ENCODE results near the gene SERBP1.
"Not testable (repeated sequence)": the region's sequence is repeated elsewhere in the genome, so short reads cannot be mapped to it uniquely, and the experiment has no call there.

SERBP1 gene

DNA sequence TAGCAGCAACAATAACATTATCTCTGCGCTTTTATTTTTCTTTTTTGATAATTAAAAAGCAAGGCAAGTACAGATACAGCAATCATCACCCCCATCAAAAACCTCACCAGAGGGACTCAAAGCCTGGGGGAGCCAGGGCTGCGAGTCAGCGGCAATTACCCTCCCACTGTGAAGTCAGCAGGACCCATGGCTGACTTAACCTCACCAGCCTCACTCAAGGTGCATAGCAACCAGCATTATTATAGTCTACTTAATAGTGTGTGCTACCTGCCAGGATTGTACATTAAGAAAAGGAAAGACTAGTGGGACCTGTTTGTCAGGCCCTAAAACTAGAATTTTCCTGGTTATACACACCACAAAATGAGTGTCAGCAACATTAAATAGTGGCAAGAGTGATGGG lies 28.9 kb upstream of the SERBP1 start:
- no peak for DNase-seq (ENCODE audit: low read depth)
- TF ChIP-seq, protein P1, sequence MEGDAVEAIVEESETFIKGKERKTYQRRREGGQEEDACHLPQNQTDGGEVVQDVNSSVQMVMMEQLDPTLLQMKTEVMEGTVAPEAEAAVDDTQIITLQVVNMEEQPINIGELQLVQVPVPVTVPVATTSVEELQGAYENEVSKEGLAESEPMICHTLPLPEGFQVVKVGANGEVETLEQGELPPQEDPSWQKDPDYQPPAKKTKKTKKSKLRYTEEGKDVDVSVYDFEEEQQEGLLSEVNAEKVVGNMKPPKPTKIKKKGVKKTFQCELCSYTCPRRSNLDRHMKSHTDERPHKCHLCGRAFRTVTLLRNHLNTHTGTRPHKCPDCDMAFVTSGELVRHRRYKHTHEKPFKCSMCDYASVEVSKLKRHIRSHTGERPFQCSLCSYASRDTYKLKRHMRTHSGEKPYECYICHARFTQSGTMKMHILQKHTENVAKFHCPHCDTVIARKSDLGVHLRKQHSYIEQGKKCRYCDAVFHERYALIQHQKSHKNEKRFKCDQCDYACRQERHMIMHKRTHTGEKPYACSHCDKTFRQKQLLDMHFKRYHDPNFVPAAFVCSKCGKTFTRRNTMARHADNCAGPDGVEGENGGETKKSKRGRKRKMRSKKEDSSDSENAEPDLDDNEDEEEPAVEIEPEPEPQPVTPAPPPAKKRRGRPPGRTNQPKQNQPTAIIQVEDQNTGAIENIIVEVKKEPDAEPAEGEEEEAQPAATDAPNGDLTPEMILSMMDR (IDR thresholded peaks at IDR 0.05; ENCODE audit: low read length, missing control alignments): no peak
- no peak overlapping the region for H3K4me3 ChIP-seq (replicated peaks; ENCODE audit: low read depth, low read length)

DNA sequence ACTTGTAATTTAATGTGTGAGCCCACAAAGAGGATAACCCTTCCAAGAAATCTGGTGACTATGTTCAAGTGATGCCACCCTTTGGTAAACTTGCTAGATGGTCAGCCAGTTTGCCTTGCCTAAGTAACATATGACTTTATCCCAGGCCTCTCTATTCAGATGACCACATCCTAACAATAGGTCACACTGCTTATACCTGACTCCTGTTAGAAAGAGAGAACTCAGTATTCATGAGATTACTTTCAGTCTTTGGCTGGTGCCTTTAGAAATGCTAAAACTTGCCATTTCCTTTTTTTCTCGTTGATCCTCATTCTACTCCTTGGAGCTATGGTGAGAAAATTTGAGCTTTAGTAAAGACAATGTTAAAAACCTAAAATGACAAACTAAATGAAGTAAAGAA lies 28.5 kb upstream of the SERBP1 start:
- no peak for DNase-seq (ENCODE audit: low read depth)

DNA sequence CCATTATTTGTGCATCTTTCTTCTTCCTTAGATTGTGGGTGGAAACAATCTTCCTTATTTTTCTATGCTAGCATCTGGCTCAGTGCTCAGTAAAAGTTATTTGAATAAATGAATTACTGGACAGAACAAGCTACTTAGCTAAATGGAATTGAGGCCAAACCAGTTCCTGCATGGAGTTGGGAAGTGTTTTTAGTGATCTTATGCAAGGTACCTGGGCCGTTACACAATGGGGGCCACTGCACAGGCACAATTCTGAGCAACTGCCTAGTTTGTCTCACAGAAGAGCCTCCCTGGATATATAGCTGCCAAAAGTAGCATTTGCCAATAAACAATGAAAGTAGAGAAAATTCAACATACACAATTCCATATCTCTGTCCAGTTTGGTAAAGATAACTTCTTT lies 27.0 kb upstream of the SERBP1 start:
- H3K4me3 ChIP-seq (replicated peaks; ENCODE audit: low read depth, low read length): no peak overlapping the region
- DNase-seq (ENCODE audit: low read depth): no peak
- TF ChIP-seq, protein P1 (IDR thresholded peaks at IDR 0.05; ENCODE audit: low read length, missing control alignments): no peak

More for the DNA sequence above, 28.5 kb upstream of the SERBP1 start:
- TF ChIP-seq, protein P1 (IDR thresholded peaks at IDR 0.05; ENCODE audit: low read length, missing control alignments): no peak
- H3K4me3 ChIP-seq (replicated peaks; ENCODE audit: low read depth, low read length): no peak overlapping the region

DNA sequence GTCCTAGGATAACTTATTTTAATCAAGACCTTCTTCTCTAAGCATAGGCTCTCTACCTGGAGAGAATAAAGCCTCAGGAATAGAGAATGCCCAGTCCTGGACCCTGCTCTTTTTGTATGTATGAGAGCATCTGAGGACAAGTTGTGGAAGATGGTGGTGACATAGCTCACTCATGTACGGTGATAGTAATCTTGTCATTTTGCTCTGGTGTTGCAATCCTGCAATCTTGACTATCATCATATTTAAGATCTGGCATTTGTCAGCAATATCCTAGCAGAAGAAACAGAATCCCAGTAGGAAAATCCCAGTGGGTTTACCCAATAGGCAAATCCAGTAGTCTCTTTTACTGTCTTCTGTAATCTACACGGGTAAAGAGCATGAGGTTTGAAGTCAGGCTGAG lies 21.6 kb upstream of the SERBP1 start:
- no peak for DNase-seq (ENCODE audit: low read depth)
- H3K4me3 ChIP-seq (replicated peaks; ENCODE audit: low read depth, low read length): no peak overlapping the region
- TF ChIP-seq, protein P1 (IDR thresholded peaks at IDR 0.05; ENCODE audit: low read length, missing control alignments): no peak

DNA sequence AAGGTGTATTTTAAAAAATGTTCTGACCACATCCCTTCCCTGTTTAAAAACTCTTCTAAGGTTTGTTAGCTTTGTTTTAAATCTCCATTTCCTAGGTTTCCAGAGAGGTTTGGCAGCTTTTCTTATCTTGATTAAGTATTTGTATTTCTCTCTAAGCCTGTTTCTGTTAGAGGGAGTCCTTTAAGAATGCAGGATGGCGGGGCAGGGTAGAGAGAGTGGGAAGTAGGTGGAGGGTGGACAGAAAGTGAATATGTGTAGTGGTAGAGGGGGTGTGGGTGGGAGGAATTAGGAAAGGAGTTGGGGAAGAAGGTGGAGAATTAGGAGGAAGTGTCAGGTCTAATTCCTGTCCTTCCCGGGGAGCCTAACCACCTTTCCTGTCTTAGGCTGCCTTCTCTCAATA lies 21.2 kb upstream of the SERBP1 start:
- DNase-seq (ENCODE audit: low read depth): no peak
- TF ChIP-seq, protein P1 (IDR thresholded peaks at IDR 0.05; ENCODE audit: low read length, missing control alignments): no peak
- no peak overlapping the region for H3K4me3 ChIP-seq (replicated peaks; ENCODE audit: low read depth, low read length)

DNA sequence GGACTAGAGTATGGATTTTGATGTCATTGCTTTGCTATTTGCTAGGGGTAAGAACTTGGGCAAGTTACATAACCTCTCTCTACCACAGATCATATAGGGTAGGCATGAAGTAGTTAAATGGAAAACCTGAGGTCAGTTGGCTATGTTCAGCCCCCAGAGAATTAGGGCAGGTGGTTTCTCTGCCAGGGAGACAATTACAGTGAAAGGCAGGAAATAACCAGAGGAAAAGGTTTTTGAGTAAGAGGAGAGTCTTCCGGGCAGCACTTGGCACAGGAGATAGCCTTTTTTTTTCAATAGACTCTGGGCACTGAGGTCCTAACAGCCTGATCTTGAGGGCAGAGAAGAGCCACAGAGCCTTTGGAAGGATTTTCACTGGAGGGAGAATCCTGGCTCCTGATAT lies 16.7 kb upstream of the SERBP1 start:
- TF ChIP-seq, protein P1 (IDR thresholded peaks at IDR 0.05; ENCODE audit: low read length, missing control alignments): no peak
- no peak for DNase-seq (ENCODE audit: low read depth)
- H3K4me3 ChIP-seq (replicated peaks; ENCODE audit: low read depth, low read length): no peak overlapping the region

DNA sequence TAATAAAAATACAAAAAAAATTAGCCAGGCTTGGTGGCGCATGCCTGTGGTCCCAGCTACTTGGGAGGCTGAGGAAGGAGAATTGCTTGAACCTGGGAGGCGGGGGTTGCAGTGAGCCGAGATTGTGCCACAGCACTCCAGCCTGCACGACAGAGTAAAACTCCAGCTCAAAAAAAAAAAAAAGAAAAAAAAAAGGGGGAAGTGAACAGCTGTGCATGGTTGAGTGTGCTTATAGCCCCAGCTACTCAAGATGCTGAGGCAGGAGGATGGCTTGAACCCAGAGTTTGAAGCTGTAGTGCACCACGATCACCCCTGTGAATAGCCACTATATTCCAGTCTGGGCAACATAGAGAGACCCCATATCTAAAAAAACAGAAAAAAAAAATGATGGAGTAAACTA lies 15.8 kb upstream of the SERBP1 start:
- not testable (repeated sequence) for DNase-seq (ENCODE audit: low read depth); H3K4me3 ChIP-seq (replicated peaks; ENCODE audit: low read depth, low read length)
